ENCODE results near the gene HSD11B1L.

The HSD11B1L gene

DNA sequence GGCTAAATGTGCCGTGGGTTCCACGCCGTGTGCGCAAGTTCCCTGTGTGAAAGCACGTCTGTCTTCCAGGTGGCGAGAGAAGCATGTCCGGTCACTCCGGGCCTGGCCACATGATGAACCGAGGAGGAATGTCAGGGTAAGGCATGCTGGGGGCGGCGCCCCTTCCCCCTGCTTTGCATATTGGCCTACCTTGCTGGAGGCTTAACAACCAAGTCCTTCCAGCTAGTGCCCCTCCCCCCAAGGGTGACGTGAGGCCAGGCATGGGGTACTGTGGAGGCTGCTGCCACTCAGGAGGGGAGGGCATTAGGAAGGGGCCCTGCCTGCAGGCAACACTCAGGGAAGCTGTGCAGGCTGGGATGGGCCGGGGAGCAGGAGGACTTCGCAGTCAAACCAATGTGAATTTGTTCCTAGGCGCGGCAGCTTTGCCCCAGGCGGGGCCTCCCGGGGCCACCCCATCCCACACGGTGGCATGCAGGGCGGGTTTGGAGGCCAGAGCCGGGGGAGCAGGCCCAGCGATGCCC lies 13.0 kb upstream of the HSD11B1L start:
- no peak for DNase-seq

DNA sequence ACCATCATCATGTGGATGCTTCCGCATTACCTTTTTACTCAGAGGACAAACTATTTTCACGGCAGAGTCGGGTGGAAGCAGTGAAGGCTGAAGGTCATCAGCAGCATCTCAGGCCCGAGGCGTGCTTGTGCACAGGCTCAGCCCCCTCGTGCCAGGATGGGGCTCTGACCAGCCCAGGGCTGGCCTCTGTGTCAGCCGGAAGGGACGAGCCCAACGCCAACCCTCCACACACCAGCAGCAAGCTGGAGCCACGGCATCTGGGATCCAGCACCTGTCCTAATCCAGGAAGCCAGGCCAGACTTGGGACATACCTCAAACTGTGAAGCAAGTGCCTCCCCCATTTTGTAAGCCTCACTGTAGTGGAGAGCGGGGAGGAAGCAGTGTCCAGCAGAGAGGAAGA lies 11.6 kb upstream of the HSD11B1L start:
- no peak for DNase-seq

DNA sequence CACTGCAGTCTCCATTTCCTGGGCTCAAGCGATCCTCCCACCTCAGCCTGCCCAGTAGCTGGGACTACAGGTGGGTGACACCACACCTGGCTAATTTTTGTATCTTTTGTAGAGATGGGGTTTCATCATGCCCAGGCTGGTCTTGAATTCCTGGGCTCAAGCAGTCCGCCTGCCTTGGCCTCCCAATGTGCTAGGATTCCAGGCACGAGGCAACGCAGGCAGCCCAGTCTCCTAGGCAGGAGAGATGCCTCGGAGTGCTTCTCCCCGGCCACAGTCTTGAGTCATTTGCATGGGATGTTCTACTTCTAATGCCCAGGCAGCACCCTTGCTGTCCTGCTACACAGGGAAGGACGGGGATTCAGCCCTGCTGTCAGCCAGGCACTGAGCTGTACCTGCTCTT lies 9.2 kb upstream of the HSD11B1L start:
- no peak for DNase-seq

DNA sequence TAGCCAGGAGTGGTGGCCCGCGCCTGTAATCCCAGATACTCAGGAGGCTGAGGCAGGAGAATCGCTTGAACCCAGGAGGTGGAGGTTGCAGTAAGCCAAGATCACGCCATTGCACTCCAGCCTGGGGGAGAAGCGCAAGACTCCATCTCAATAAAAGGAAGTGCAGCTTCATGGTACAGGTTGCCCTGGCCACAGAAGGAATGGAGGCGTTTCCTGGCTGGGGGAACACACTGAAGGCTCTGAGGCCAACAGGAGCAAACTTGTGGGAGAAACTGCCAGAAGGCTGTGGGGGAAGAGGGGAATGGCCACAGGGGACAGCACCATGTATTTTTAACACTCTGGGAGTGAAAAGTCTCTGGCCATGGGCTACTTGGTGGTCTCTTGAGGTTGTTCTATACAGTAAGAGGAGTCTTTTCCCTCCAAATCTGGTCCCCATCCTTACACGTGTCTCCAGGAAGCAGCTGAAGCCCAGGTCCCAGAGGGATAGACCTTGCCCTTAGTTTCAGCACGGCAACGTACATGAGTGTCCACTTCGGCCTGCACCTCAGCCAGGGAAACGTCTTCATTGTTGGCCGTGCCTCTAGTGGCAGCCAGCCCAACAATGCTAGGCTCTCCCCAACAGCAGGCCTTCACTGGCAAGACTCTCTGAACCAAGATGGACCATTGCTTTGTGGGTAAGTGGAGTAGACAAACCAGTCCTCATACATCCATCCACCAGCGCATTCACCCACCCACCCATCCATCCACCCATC lies 7.9 kb upstream of the HSD11B1L start:
- no peak for DNase-seq

DNA sequence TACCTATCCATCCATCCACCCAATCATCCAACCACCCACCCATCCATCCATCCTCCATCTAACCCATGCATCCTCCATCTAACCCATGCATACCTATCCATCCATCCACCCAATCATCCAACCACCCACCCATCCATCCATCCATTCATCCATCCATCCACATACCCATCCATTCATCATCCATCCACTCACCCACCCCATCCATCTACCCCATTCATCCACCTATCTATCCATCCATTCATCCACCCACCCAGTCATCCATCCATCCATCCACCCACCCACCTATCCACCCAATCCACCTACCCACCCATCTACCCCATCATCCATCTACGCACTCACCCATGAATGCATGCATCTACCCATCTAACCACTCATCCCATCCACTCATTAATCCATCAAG lies 7.1 kb upstream of the HSD11B1L start:
- no peak for DNase-seq

DNA sequence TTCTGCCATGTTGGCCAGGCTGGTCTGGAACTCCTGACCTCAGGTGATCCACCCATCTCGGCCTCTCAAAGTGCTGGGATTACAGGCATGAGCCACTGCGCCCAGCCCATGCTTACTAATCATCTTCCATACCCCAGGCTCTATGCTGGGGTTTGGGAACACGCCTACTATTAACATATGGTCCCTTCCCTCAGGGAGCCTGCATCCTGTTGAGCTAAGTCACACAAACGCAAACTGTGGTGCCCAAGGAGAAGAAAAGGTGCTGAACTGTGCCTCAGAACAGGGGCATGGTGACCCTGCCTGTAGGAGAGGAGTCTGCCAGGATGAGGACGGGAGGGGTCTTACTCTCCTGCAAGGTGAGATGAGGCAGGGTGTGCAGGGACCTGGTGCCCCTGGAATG lies 6.1 kb upstream of the HSD11B1L start:
- DNase-seq, result no peak

DNA sequence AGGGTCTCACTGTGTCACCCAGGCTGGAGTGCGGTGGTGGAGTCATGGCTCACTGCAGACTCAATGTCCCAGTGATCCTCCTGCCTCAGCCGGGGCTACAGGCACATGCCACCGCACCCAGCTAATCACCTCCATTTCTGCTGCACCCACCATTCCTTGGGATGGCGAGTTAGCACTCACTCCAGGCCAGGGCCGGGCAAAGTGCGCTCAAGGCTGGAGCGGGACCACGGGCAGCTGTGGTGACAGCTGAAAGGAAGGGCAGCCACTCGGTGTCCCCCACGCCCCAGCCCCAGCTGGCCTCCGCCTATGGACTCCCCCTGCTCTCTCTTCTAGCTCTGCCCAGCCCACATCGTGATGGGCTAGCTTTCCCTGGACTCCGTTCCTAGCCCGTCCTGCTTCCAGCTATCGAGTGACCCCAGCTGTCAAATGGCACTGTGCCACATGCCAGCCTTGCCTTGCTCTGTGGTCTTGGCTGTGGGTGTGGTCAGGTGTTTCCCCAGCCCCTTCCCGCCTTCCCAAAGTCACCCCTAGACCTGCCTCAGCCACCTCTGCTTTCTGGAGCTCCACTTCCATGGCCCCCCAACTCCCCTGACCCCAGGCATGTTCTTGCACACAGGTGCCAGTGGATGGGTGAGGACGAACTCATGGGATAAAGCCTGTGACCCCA lies 4.6 kb upstream of the HSD11B1L start:
- no peak for DNase-seq

DNA sequence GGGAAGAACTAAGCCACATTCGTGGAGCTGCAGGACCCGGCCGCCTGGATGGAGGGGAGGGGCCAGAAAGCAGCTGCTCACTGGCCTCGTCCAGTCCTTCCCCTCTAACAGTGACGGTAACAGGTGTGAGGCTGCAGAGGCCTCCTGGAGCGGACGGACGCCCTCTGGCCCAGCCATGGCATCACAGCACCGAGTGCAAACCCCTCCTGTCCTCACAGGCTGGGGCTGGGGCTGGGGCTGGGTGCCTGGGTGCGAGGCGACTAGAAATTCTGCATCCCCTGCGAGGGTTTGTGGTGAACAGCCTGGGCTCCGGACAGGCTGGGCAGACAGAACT lies 4.1 kb upstream of the HSD11B1L start:
- DNase-seq, result no peak

DNA sequence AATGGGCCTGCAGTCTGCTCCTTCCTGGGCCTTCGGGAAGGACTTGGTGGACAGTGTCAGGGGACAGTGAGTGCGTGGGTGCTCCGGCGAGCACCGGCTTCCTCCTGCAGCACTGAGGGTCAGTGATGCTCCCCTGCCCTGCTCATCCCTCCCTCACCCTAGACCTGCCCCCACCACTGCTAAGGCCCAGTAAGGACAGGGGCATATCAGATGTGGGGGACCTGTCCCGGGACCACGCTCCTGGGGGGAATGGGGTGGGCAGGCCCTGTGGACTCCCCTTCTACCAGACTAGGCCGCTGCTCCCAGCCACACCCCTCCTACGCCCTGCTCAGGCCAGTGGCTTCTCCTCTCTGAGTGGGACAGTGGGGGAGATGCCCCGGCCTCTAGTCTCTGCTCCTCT lies 3.7 kb upstream of the HSD11B1L start:
- no peak for DNase-seq

DNA sequence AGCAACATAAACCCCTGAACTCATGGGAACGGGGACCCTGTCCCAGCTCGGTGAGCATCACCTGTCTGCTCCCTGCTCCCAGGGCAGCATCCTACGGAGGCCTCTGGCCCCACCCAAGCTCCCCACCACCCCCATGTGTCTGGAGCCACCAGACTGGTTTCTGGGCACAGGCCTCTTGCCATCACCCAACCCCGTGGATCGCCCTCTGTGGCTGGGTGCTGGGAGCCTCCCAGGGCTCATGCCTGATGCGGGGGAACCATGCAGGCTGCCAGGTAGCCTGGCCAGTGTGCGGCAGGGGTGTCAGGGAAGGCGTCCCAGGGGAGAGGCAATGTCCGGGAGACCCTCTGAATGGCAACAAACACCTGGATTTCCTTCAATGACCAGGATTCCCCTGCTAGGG lies 3.2 kb upstream of the HSD11B1L start:
- DNase-seq, result no peak

DNA sequence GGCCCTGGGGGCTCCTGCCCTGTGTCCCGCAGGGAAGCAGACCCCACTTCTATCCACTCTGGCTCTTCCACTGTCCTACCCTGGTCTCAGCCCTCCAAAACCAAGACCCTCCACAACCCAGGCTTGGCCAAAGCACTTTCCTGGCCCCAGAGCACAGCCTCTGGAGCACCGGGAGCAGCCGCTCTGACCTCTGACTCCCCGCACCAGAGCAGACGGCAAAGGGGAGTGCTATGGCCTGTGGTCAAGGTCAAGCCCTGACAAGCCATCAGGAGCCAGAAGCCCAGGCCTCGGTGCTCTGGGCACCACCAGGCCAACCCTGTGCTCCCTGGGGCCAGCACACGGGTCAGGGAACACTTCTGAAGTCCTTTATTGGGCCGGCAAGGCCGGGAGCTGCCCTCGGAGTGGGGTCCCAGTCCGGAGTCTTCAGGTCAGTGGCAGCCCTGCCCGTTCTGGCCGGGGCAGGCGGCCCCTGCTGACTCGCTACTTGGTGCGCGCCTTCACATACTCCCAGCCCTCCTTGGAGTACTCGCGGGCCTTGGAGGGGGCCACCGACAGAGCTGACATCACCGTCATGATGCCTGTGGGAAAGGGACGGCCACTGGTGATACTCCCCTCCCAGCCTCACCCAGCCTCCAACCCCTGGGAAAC lies 2.6 kb upstream of the HSD11B1L start:
- DNase-seq, result no peak

DNA sequence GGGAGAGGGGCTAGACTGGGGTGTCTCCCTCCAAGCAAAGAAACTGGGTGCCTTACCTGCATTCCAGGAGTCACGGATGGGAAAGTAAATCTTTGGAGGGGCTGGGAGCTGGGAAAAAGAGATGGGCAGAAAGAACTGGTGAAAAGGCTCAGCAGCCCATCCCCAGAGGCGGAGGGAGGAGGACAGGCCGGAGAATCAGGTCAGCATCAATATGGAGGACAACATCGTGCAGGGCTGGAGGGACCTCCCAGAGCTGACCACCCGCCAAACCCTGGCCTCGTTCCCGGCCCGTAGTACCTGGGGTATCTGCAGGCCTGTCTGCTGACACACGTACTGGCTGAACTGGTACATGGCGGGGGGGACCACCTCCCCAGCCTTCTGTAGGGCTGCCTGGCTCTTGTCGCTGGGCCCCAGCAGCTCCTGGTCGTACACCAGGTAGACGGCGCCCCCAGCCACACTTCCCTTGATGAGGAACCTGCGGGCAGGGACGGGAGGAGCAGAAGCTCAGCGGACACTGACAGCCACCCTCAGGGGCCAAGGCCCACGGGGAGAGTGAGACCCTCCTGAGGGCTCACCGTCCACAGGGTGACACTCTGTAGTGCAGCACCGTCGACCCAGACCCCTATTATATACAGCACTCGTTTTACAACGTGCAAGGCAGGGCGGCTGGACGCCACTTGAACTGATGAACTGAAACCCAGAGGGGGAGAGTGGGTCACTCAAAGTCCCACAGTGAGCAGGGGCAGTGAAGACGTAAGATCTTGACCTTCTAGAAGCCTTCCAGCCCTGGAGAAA lies 1.3 kb upstream of the HSD11B1L start:
- DNase-seq, result no peak

DNA sequence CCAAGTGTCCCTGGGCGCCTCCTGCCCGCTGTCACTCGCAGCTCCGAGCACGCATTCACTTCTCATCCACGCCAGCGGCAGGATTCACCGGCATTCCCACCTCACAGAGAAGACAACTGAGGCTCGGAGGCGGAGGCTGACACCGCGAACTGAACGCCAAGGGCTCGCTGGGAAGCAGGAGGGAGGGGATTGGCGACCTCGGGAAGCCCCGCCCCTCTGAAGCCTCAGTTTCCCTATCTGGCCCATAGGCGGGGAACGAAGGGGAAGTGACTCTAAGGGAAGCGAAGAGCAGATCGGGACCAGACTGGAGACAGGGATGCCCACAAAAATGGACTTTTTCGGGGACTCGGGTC lies 767 bp upstream of the HSD11B1L start:
- DNase-seq, result no peak

DNA sequence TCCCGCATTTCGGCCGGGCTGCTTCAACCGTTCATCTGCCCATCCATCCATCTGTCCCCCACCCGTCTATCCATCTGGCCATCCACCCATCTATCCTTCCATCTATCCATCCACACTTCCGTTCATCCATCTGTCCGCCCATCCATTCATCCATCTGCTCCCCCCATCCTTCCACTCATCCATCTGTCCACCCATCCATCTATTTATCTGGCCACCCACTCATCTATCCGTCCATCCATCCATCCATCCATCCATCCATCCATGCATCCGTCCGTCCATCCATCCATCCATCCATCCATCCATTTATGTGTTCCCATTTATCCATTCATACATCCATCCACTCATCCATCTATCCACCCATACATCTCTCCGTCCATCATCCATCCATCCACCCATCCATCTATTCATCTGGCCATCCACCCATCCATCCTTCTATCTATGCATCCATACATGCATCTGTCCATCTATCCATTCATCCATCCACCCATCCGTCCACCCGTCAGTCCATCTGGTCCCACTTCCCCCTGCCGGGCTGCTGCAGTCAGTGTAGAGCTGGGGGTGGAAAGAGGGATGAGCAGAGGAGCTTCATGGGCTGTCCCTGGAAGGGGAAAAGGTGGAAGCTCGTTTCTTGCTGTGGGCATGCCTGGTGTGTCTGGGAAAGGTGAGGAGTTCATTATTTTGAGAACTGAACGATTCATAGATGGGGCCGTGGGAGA lies 722 bp downstream of the HSD11B1L start:
- no peak for DNase-seq

DNA sequence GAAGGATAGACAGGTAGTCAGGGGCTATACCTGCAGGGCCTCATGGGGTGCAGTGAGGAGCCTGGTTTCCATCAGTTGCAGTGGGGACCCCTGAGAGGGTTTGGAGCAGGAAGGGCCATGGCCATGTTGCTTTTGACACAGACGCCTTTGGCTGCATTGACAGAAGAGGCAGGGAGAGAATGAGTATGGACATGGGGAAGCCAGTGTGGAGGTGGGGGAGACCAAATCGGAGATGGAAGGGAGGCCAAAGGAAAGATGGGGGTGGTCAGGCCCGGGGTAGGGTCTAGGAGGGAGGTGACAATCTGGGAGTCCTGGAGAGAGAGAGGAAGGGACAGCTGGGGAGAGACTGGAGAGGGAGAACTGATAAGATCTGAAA lies 1.3 kb downstream of the HSD11B1L start:
- no peak for DNase-seq

DNA sequence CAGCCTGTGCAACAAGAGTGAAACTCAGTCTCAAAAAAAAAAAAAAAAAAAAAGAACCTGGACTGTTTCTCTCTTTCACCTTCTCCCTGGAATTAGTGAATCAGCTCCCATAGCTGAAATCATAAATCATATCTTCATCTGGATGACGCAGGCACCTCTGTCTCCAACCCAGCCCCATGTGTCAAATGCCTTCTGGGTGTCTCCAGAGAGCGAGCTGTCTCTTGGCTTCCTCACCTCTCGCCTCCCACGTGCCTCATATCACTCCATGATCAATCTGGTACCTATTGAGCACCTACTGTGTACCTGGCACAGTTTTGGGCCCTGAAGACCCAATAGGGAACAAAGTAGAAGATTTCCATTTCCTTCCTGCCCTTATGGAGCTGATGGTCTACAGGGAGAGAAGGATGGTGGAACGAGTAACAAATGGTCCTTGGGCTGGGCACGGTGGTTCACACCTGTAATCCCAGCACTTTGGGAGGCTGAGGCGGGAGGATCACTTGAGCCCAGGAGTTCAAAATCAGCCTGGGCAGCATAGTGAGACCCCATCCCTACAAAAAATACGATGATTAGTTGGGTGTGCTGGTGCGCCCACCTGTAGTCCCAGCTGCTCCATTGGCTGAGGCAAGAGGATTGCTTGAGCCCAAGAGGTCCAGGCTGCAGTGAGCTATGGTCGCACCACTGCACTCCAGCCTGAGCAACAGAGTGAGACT lies 2.5 kb downstream of the HSD11B1L start:
- no peak for DNase-seq

DNA sequence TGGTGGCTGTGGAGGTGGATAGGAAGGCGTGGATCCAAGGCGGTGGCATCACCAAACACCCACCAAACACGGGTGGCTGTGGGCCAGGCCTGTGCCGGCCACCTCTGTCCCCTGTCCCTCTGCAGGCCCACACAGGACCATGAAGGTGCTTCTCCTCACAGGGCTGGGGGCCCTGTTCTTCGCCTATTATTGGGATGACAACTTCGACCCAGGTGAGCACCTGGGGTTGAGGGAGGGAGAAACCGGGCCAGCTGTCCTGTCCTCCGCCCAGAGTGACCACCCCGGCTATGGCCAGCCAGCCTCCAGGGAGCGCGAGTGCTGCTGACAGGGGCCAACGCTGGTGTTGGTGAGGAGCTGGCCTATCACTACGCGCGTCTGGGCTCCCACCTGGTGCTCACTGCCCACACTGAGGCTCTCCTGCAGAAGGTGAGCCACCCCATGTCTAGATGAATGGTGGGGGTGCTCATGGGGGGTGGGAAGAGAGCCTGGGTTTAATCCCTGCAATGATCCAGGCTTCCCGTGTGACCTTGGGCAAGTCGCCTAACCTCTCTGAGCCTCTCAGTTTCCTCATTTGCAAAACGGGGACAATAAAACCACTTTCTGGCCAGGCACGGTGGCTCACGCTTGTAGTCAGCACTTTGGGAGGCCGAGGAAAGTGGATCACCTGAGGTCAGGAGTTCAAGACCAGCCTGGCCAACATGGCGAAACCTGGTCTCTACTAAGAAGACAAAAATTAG lies 4.0 kb downstream of the HSD11B1L start:
- no peak for DNase-seq

DNA sequence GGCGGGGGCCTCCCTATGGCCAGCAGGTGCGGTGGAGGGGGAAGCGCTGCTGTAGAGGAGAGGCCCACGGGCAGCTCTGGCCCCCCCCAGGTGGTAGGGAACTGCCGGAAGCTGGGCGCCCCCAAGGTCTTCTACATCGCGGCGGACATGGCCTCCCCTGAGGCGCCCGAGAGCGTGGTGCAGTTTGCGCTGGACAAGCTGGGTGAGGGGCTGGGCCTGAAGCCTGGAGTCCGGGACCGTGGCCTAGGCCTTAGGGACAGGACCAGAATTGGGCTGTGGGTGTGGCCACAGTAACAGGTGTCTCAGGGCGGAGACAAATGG lies 5.5 kb downstream of the HSD11B1L start:
- DNase-seq, result no peak

DNA sequence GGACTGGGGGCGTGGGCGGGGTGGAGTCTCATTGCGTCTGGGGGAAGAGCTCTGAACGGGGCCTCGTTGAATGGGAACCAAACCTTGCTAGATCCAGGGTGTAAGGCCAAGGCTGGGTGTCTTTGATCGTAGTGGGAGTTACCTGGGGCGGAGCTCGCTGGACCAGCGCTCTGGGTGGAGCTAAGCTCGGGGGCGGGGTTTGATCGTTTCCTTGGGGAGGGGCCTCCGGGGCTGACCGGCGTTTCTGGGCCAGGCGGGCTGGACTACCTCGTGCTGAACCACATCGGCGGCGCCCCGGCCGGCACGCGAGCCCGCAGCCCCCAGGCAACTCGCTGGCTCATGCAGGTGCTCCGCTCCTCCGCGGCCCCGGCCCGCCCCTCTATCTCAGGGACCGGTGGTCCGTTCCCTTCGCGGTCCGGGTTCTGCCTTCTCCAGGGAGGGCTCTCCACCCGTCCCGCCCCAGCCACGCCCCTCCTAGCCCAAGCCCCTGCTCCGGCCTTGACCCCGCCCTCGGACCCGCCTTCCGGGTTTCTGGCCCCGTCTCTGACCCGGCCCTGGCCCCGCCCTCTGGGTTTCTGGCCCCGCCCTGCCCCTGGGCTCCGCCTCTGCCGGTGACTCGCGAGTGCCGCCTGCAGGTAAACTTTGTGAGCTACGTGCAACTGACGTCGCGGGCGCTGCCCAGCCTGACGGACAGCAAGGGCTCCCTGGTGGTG lies 6.0 kb downstream of the HSD11B1L start:
- peak; percentile 93 for DNase-seq

DNA sequence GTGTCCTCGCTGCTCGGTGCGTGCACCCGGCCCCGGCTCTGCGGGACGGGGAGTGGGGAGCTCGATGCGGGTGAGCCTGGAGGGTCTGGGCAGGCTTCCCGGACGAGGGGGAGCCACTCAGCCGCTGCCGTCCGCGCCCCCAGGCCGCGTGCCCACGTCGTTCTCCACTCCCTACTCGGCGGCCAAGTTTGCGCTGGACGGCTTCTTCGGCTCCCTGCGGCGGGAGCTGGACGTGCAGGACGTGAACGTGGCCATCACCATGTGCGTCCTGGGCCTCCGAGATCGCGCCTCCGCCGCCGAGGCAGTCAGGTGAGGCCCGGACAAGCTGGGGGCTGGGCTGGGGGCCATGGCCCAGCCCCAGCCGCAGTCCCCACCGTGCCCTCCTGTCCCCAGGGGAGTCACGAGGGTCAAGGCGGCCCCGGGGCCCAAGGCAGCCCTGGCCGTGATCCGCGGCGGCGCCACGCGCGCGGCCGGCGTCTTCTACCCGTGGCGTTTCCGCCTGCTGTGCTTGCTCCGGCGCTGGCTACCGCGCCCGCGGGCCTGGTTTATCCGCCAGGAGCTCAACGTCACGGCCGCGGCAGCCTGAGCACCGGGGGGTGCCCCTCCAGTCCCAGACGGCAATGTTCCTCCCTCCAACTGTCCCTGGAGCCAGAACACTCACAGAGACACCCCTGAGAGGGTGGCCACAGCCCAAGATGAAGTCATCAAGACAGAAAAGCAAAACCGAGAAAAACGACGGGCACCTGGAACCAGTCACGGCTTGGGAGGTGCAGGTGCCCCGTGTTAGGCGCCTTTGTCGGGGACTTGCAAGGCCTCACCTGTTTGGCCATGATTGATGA lies 6.8 kb downstream of the HSD11B1L start:
- no peak for DNase-seq

Data from NCI-H2029 (cell line).